ENCODE data around the gene PITPNB. TPM values are rescaled to one million over a fixed set of nuclear protein-coding genes. Genes with fewer than 3 reads are reported as not detected.

PITPNB gene
- total RNA-seq = 93.0 to 97.2 TPM (median 96.2 TPM) in 3 replicates

GRCh38 chr22:27919222-27919941, at the start of gene PITPNB:
Gene PITPNB, minus strand, starts transcription at chr22:27919256. Its CDS starts 65 bp downstream, at chr22:27919191.
- peak; percentile 99 to 100 for DNase-seq (ENCODE audit: low spot score in 2 of 2, unreplicated experiment in 2 of 2)
- H3K9me3 Mint-ChIP-seq = no peaks in the 10 kb centered on the region
- no peaks in the 10 kb centered on the region for H3K27me3 Mint-ChIP-seq (ENCODE audit: low read depth)
- H3K4me3 Mint-ChIP-seq = peak within 1 kb of the TSS; percentile 98
- TF ChIP-seq, protein P1, sequence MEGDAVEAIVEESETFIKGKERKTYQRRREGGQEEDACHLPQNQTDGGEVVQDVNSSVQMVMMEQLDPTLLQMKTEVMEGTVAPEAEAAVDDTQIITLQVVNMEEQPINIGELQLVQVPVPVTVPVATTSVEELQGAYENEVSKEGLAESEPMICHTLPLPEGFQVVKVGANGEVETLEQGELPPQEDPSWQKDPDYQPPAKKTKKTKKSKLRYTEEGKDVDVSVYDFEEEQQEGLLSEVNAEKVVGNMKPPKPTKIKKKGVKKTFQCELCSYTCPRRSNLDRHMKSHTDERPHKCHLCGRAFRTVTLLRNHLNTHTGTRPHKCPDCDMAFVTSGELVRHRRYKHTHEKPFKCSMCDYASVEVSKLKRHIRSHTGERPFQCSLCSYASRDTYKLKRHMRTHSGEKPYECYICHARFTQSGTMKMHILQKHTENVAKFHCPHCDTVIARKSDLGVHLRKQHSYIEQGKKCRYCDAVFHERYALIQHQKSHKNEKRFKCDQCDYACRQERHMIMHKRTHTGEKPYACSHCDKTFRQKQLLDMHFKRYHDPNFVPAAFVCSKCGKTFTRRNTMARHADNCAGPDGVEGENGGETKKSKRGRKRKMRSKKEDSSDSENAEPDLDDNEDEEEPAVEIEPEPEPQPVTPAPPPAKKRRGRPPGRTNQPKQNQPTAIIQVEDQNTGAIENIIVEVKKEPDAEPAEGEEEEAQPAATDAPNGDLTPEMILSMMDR (IDR thresholded peaks at IDR 0.05; ENCODE audit: unreplicated experiment) = no peak
- H3K4me1 Mint-ChIP-seq = peaks cover 73% of the 10 kb centered on the region
- H3K36me3 Mint-ChIP-seq = peaks cover 18% of the 10 kb centered on the region
- peak within 1 kb of the TSS; percentile 100 for H3K27ac Mint-ChIP-seq

- DNase-seq (ENCODE audit: low spot score in 2 of 2, unreplicated experiment in 2 of 2) = no peak
- peaks cover 2% of the 10 kb centered on the region for H3K4me1 Mint-ChIP-seq
- peaks cover 18% of the 10 kb centered on the region for H3K9me3 Mint-ChIP-seq
- TF ChIP-seq, protein P1 (IDR thresholded peaks at IDR 0.05; ENCODE audit: unreplicated experiment) = no peak
- H3K36me3 Mint-ChIP-seq = peaks cover 35% of the 10 kb centered on the region
- H3K27me3 Mint-ChIP-seq (ENCODE audit: low read depth) = no peaks in the 10 kb centered on the region
- H3K4me3 Mint-ChIP-seq = no peak overlapping the region
- H3K27ac Mint-ChIP-seq = no peak overlapping the region
These were observed 47.4 kb upstream of the PITPNB start for GRCh38 chr22:27966168-27967064.

GRCh38 chr22:27962268-27963044, 43.4 kb upstream of the PITPNB start:
- Mint-ChIP-seq H3K27me3 (ENCODE audit: low read depth) (no peaks in the 10 kb centered on the region), H3K27ac (peak overlapping the region; percentile 73), H3K4me1 (peaks cover 5% of the 10 kb centered on the region), H3K4me3 (no peak overlapping the region), H3K9me3 (peaks cover 3% of the 10 kb centered on the region), H3K36me3 (peaks cover 23% of the 10 kb centered on the region)
- DNase-seq (ENCODE audit: low spot score in 2 of 2, unreplicated experiment in 2 of 2) = no peak
- TF ChIP-seq, protein P1 (IDR thresholded peaks at IDR 0.05; ENCODE audit: unreplicated experiment) = no peak

GRCh38 chr22:27961680-27962079, 42.6 kb upstream of the PITPNB start:
- TF ChIP-seq, protein P1 (IDR thresholded peaks at IDR 0.05; ENCODE audit: unreplicated experiment) = no peak
- H3K36me3 Mint-ChIP-seq = peaks cover 24% of the 10 kb centered on the region
- no peak overlapping the region for H3K27ac Mint-ChIP-seq
- H3K4me1 Mint-ChIP-seq = peaks cover 5% of the 10 kb centered on the region
- peaks cover 4% of the 10 kb centered on the region for H3K9me3 Mint-ChIP-seq
- no peak overlapping the region for H3K4me3 Mint-ChIP-seq
- H3K27me3 Mint-ChIP-seq (ENCODE audit: low read depth) = no peaks in the 10 kb centered on the region
- DNase-seq (ENCODE audit: low spot score in 2 of 2, unreplicated experiment in 2 of 2) = no peak

- no peaks in the 10 kb centered on the region for H3K27me3 Mint-ChIP-seq (ENCODE audit: low read depth)
- H3K36me3 Mint-ChIP-seq = peaks cover 24% of the 10 kb centered on the region
- TF ChIP-seq, protein P1 (IDR thresholded peaks at IDR 0.05; ENCODE audit: unreplicated experiment) = no peak
- peaks cover 4% of the 10 kb centered on the region for H3K9me3 Mint-ChIP-seq
- no peak for DNase-seq (ENCODE audit: low spot score in 2 of 2, unreplicated experiment in 2 of 2)
- no peak overlapping the region for H3K27ac Mint-ChIP-seq
- H3K4me1 Mint-ChIP-seq = peaks cover 5% of the 10 kb centered on the region
- H3K4me3 Mint-ChIP-seq = no peak overlapping the region
These were observed 42.1 kb upstream of the PITPNB start for GRCh38 chr22:27961182-27961581.
